HepG2 (cell line): Measurements from ENCODE around the gene CDC42EP4. TPM values are rescaled to one million over a fixed set of nuclear protein-coding genes. Genes with fewer than 3 reads are reported as not detected.
A peak's percentile ranks its signal among the peaks of the same experiment; 100 is the strongest.

Experiments
- ARID4A ChIP-seq: sonication (generic); formaldehyde crosslinking; IDR thresholded peaks from 2 replicates; pipeline ENCODE4 v1.5.0; 2020; ENCODE audit warnings: mild to moderate bottlenecking, missing genetic modification reagents, borderline replicate concordance
- BATF2 ChIP-seq: sonication (generic); formaldehyde crosslinking; IDR thresholded peaks from 2 replicates; pipeline ENCODE4 v1.8.0; 2022; ENCODE audit warnings: mild to moderate bottlenecking, missing genetic modification reagents, moderate library complexity
- BCL3 ChIP-seq: sonication (generic); formaldehyde crosslinking; IDR thresholded peaks from 2 replicates; pipeline ENCODE4 v1.5.1; 2020; ENCODE audit warnings: mild to moderate bottlenecking, missing genetic modification reagents, moderate library complexity
- CENPBD1 ChIP-seq: sonication (generic); formaldehyde crosslinking; IDR thresholded peaks from 2 replicates; pipeline ENCODE4 v1.8.0; 2022; ENCODE audit warnings: missing genetic modification reagents, low read depth, mild to moderate bottlenecking, borderline replicate concordance
- HDAC6 ChIP-seq: fragments of 200-600 bp; sonication (generic); IDR thresholded peaks from 2 replicates; pipeline ENCODE4 v1.7.0; 2017; ENCODE audit warnings: mild to moderate bottlenecking, antibody characterized with exemption, low read length, low read depth
- HMG20A ChIP-seq: IDR thresholded peaks from 2 replicates; pipeline ENCODE4 v1.6.1; 2016; ENCODE audit warnings: borderline replicate concordance
- IKZF1 ChIP-seq: fragments of 450-650 bp; IDR thresholded peaks from 2 replicates; pipeline ENCODE4 v1.7.1; 2016
- KDM6A ChIP-seq: IDR thresholded peaks from 2 replicates; pipeline ENCODE4 v1.6.1; 2016; ENCODE audit warnings: low read depth
- KLF6 ChIP-seq: IDR thresholded peaks from 2 replicates; pipeline ENCODE4 v1.8.0; 2016; ENCODE audit warnings: missing biosample characterization, missing genetic modification reagents
- SMC3 ChIP-seq: IDR thresholded peaks from 2 replicates; pipeline ENCODE4 v1.6.1; 2011; ENCODE audit warnings: low read length, improper control_type of control experiment
- STAT5B ChIP-seq: sonication (generic); formaldehyde crosslinking; IDR thresholded peaks from 2 replicates; pipeline ENCODE4 v1.4.0; 2020; ENCODE audit warnings: missing genetic modification reagents
- TRIM22 ChIP-seq: fragments of 450-650 bp; IDR thresholded peaks from 2 replicates; pipeline ENCODE4 v1.6.1; 2017
- TSC22D2 ChIP-seq: sonication (generic); formaldehyde crosslinking; IDR thresholded peaks from 2 replicates; pipeline ENCODE4 v1.5.1; 2020; ENCODE audit warnings: missing genetic modification reagents, mild to moderate bottlenecking, borderline replicate concordance
- ZBTB10 ChIP-seq: sonication (generic); formaldehyde crosslinking; IDR thresholded peaks from 2 replicates; pipeline ENCODE4 v1.4.0; 2020; ENCODE audit warnings: missing genetic modification reagents, borderline replicate concordance
- ZMYM4 ChIP-seq: sonication (generic); formaldehyde crosslinking; IDR thresholded peaks from 2 replicates; pipeline ENCODE4 v1.8.1; 2023; ENCODE audit warnings: mild to moderate bottlenecking, missing genetic modification reagents
- ZNF274 ChIP-seq: sonication (generic); formaldehyde crosslinking; IDR thresholded peaks from 2 replicates; pipeline ENCODE4 v1.5.1; 2020; ENCODE audit warnings: mild to moderate bottlenecking, missing genetic modification reagents
- ZNF354B ChIP-seq: sonication (generic); formaldehyde crosslinking; IDR thresholded peaks from 2 replicates; pipeline ENCODE4 v1.8.0; 2022; ENCODE audit warnings: mild to moderate bottlenecking, missing genetic modification reagents
- ZNF572 ChIP-seq: sonication (generic); formaldehyde crosslinking; IDR thresholded peaks from 2 replicates; pipeline ENCODE4 v1.5.1; 2020; ENCODE audit warnings: mild to moderate bottlenecking, missing genetic modification reagents
- ZNF691 ChIP-seq: sonication (generic); formaldehyde crosslinking; IDR thresholded peaks from 2 replicates; pipeline ENCODE4 v1.4.0; 2020; ENCODE audit warnings: missing genetic modification reagents, low read depth, mild to moderate bottlenecking, borderline replicate concordance
- polyA plus RNA-seq, 8 experiments: library from polyadenylated mRNA; depleted of rRNA in 3 of 8; stranded (reverse) in 7 of 8; unstranded in 1 of 8; fragments of >200 nt; fragmentation: Illumina TruSeq in 4 of 8; extraction: Trizol in 4 of 8; gene quantifications; 2 replicates each; pipeline versions ENCODE4 v1.2.1 to v1.2.3, GENCODE V29; 2011 to 2016; ENCODE audit warnings: low read depth in 4 of 8, missing spikeins in 1 of 8, mixed read lengths in 1 of 8; ENCODE audit not compliant: insufficient read depth in 1 of 8
- total RNA-seq, 5 experiments: library from RNA; depleted of rRNA; stranded (reverse); fragments of >200 nt; fragmentation: Illumina TruSeq; extraction: Trizol; gene quantifications; 2 replicates each; pipeline ENCODE4 v1.2.3, GENCODE V29; 2016; ENCODE audit warnings: low read depth in 1 of 5

CDC42EP4 gene
- total and polyA plus RNA-seq, 2 of the 13 experiments (the other 11 are each of a cell fraction or from before 2014, with no cell fraction given): 19.0 to 54.0 TPM

GRCh38 chr17:73278049-73278464 is 33.7 kb downstream of the CDC42EP4 start (continued):
- TF ChIP-seq ARID4A (CRISPR knock-in tag) (peak; percentile 55; the same call in 1 of the 2 replicates), SMC3 (no peak), ZNF572 (CRISPR knock-in tag) (no peak), KDM6A (0 out of 2 replicates have a peak, but pooled peaks have one; percentile 37), KLF6 (CRISPR knock-in tag) (no peak), ZBTB10 (CRISPR knock-in tag) (peak; percentile 45; the same call in 1 of the 2 replicates), BCL3 (CRISPR knock-in tag) (no peak), ZNF354B (CRISPR knock-in tag) (no peak), BATF2 (CRISPR knock-in tag) (no peak), HDAC6 (no peak), IKZF1 (no peak), TRIM22 (no peak), CENPBD1 (CRISPR knock-in tag) (no peak), STAT5B (CRISPR knock-in tag) (no peak), TSC22D2 (CRISPR knock-in tag) (no peak), HMG20A (CRISPR knock-in tag) (peak; percentile 41; the same call in 1 of the 2 replicates), ZNF691 (no peak), ZMYM4 (CRISPR knock-in tag) (peak; percentile 73; the same call in 1 of the 2 replicates), ZNF274 (CRISPR knock-in tag) (no peak)
